ENCODE results near the gene ZNRD2.

The ZNRD2 gene

GRCh38 chr11:65588199-65589054, 18.1 kb downstream of the ZNRD2 start:
- DNase-seq (ENCODE audit: low spot score), result peak; percentile 38

- DNase-seq (ENCODE audit: low spot score), result no peak
These were observed 19.4 kb downstream of the ZNRD2 start for GRCh38 chr11:65589444-65590239.

GRCh38 chr11:65590240-65590738, 20.0 kb downstream of the ZNRD2 start:
- no peak for DNase-seq (ENCODE audit: low spot score)

- DNase-seq (ENCODE audit: low spot score), result no peak
These were observed 21.9 kb downstream of the ZNRD2 start for GRCh38 chr11:65591939-65592857.

- DNase-seq (ENCODE audit: low spot score), result no peak
These were observed 22.7 kb downstream of the ZNRD2 start for GRCh38 chr11:65592858-65593517.

GRCh38 chr11:65593518-65594414, 23.5 kb downstream of the ZNRD2 start:
- DNase-seq (ENCODE audit: low spot score), result peak; percentile 71

GRCh38 chr11:65595131-65595530, 24.9 kb downstream of the ZNRD2 start:
- peak; percentile 21 for DNase-seq (ENCODE audit: low spot score)

- DNase-seq (ENCODE audit: low spot score), result peak; percentile 27
These were observed 25.4 kb downstream of the ZNRD2 start, which contains the start of gene KCNK7 for GRCh38 chr11:65595543-65596281. KCNK7 (minus strand) TSS chr11:65595800; CDS start chr11:65595772, 28 bp downstream.

- no peak for DNase-seq (ENCODE audit: low spot score)
These were observed 26.2 kb downstream of the ZNRD2 start for GRCh38 chr11:65596520-65596919.

- DNase-seq (ENCODE audit: low spot score), result no peak
These were observed 28.0 kb downstream of the ZNRD2 start for GRCh38 chr11:65598258-65598699.

- DNase-seq (ENCODE audit: low spot score), result no peak
These were observed 29.1 kb downstream of the ZNRD2 start for GRCh38 chr11:65599216-65599954.

- DNase-seq (ENCODE audit: low spot score), result no peak
These were observed 29.6 kb downstream of the ZNRD2 start for GRCh38 chr11:65599955-65600246.

GRCh38 chr11:65604258-65604657, 34.0 kb downstream of the ZNRD2 start:
- no peak for DNase-seq (ENCODE audit: low spot score)

- peak; percentile 99 for DNase-seq (ENCODE audit: low spot score)
These were observed 36.8 kb downstream of the ZNRD2 start for GRCh38 chr11:65606876-65607613.

GRCh38 chr11:65607614-65608426, 37.5 kb downstream of the ZNRD2 start:
- no peak for DNase-seq (ENCODE audit: low spot score)

GRCh38 chr11:65609229-65609628, 39.0 kb downstream of the ZNRD2 start:
- no peak for DNase-seq (ENCODE audit: low spot score)

GRCh38 chr11:65609665-65610064, 39.4 kb downstream of the ZNRD2 start:
- no peak for DNase-seq (ENCODE audit: low spot score)
